HCT116 (cell line): ENCODE measurements around the gene LTC4S. TPM values are rescaled to one million over a fixed set of nuclear protein-coding genes. Genes with fewer than 3 reads are reported as not detected.

Experiments used
- ATAC-seq: fragments of 200-7000 bp; cut with Tn5 transposase; 2 replicates; pipeline ENCODE4 v1.9.1; 2020; ENCODE audit warnings: mild to moderate bottlenecking, moderate library complexity
- BruUV-seq: library from RNA; stranded (reverse); fragments of 400-500 nt; replicated peaks from 2 replicates; lab custom pipeline; 2021; lab: Mats Ljungman, UMichigan
- CTCF ChIA-PET: fragments of 300-600 bp; sonication (Branson Sonifier 250); formaldehyde crosslinking; loops from one replicate; lab custom pipeline; 2021; ENCODE audit warnings: antibody characterized with exemption; lab: Charles Lee
- POLR2A ChIA-PET: fragments of 300-600, 350-600 bp; sonication (Branson Sonifier 250); formaldehyde crosslinking; loops from one replicate; lab custom pipeline; 2021; ENCODE audit warnings: antibody characterized with exemption; lab: Charles Lee
- RAD21 ChIA-PET, 2 experiments: fragments of 300-600 bp; sonication (Branson Sonifier 250); formaldehyde crosslinking; loops; one replicate each; lab custom pipeline; 2023; ENCODE audit warnings: low total read pairs in 2 of 2; ENCODE audit not compliant: uncharacterized antibody in 2 of 2, unreplicated experiment in 2 of 2, low non-redundant PET in 1 of 2; lab: Charles Lee
- DNase-seq: peaks from one replicate; pipeline ENCODE4 v3.0.0-alpha.2; 2010; ENCODE audit warnings: low read depth, low spot score
- H2AFZ ChIP-seq: fragments of 200-600 bp; shearing (Covaris generic), sonication (generic); 2 replicates; pipeline ENCODE4 v1.6.1; 2017; ENCODE audit warnings: low read depth, mixed run types, mixed read lengths, antibody characterized with exemption, low read length; ENCODE audit not compliant: poor library complexity, severe bottlenecking
- H3K27ac ChIP-seq: 2 replicates; pipeline ENCODE4 v1.5.1; 2012; ENCODE audit warnings: low read depth, low read length
- H3K27me3 ChIP-seq: fragments of 200-600 bp; sonication (generic); 2 replicates; pipeline ENCODE4 v1.6.1; 2016; ENCODE audit warnings: mixed run types, low read length, mixed read lengths; ENCODE audit not compliant: insufficient read depth
- H3K36me3 ChIP-seq, 2 experiments: fragments of 200-500 bp in 1 of 2; fragments of 200-600 bp in 1 of 2; sonication (Bioruptor generic) in 1 of 2; sonication (generic) in 1 of 2; 2 replicates each; pipeline versions ENCODE4 v1.5.1 to v1.6.1; 2014 to 2016; ENCODE audit warnings: low read length in 2 of 2, inconsistent platforms in 1 of 2, mixed read lengths in 1 of 2, mixed run types in 1 of 2; ENCODE audit not compliant: insufficient read depth in 2 of 2, control insufficient read depth in 1 of 2
- H3K4me1 ChIP-seq, 2 experiments: fragments of 200-600 bp in 1 of 2; sonication (generic) in 1 of 2; 2 replicates each; pipeline versions ENCODE4 v1.5.1 to v1.6.1; 2012 to 2017; ENCODE audit warnings: low read length in 2 of 2, inconsistent platforms in 1 of 2, mild to moderate bottlenecking in 1 of 2, mixed read lengths in 1 of 2, mixed run types in 1 of 2, moderate library complexity in 1 of 2; ENCODE audit not compliant: insufficient read depth in 2 of 2, control insufficient read depth in 1 of 2
- H3K4me2 ChIP-seq: fragments of 200-600 bp; sonication (generic); 2 replicates; pipeline ENCODE4 v1.6.1; 2017; ENCODE audit warnings: mixed run types, low read length, mixed read lengths
- H3K4me3 ChIP-seq, 2 experiments: fragments of 200-600 bp in 1 of 2; sonication (generic) in 1 of 2; replicated peaks in 1 of 2; 2 replicates each; pipeline ENCODE4 v1.5.1; 2011 to 2016; ENCODE audit warnings: low read length in 2 of 2, control low read depth in 1 of 2, low read depth in 1 of 2, mild to moderate bottlenecking in 1 of 2, mixed read lengths in 1 of 2, mixed run types in 1 of 2
- H3K79me2 ChIP-seq: fragments of 200-600 bp; sonication (generic); 2 replicates; pipeline ENCODE4 v1.6.1; 2017; ENCODE audit warnings: mild to moderate bottlenecking, mixed run types, low read length, moderate library complexity, mixed read lengths; ENCODE audit not compliant: insufficient read depth
- H3K9ac ChIP-seq: fragments of 200-600 bp; sonication (generic); 2 replicates; pipeline ENCODE4 v1.6.1; 2016; ENCODE audit warnings: low read length, mixed read lengths
- H3K9me2 ChIP-seq: fragments of 200-600 bp; sonication (generic), shearing (Covaris generic); 2 replicates; pipeline ENCODE4 v1.6.1; 2017; ENCODE audit warnings: mixed run types, mild to moderate bottlenecking, moderate library complexity; ENCODE audit not compliant: insufficient read depth
- H3K9me3 ChIP-seq, 2 experiments: fragments of 200-500 bp in 1 of 2; fragments of 200-600 bp in 1 of 2; sonication (Bioruptor generic) in 1 of 2; sonication (generic) in 1 of 2; 2 replicates each; pipeline ENCODE4 v1.6.1; 2014 to 2017; ENCODE audit warnings: low read length in 2 of 2, mixed read lengths in 2 of 2, inconsistent platforms in 1 of 2, low read depth in 1 of 2, mild to moderate bottlenecking in 1 of 2, mixed run types in 1 of 2, moderate library complexity in 1 of 2; ENCODE audit not compliant: control insufficient read depth in 1 of 2, insufficient read depth in 1 of 2
- H4K20me1 ChIP-seq: fragments of 200-600 bp; sonication (generic), shearing (Covaris generic); 2 replicates; pipeline ENCODE4 v1.6.1; 2017; ENCODE audit warnings: mixed run types, mild to moderate bottlenecking, moderate library complexity; ENCODE audit not compliant: insufficient read depth
- CBX3 ChIP-seq: IDR thresholded peaks from 2 replicates; pipeline ENCODE4 v1.6.1; 2012; ENCODE audit warnings: low read depth
- EGR1 ChIP-seq: IDR thresholded peaks from 2 replicates; pipeline ENCODE4 v1.6.1; 2012; ENCODE audit warnings: low read depth
- ELF1 ChIP-seq: IDR thresholded peaks from 2 replicates; pipeline ENCODE4 v1.6.1; 2012; ENCODE audit warnings: low read depth, borderline replicate concordance
- EZH2 ChIP-seq: fragments of 200-600 bp; sonication (generic); IDR thresholded peaks from 2 replicates; pipeline ENCODE4 v1.6.1; 2017; ENCODE audit warnings: antibody characterized with exemption, mixed run types
- EZH2phosphoT487 ChIP-seq: fragments of 200-600 bp; IDR thresholded peaks from 2 replicates; pipeline ENCODE4 v1.6.1; 2018; ENCODE audit warnings: antibody characterized with exemption, borderline replicate concordance
- JUND ChIP-seq: IDR thresholded peaks from 2 replicates; pipeline ENCODE4 v1.6.1; 2012
- POLR2A ChIP-seq: IDR thresholded peaks from 2 replicates; pipeline ENCODE4 v1.7.0; 2011; ENCODE audit warnings: borderline replicate concordance; ENCODE audit not compliant: insufficient read depth, insufficient read length; ENCODE audit errors: extremely low read depth
- POLR2AphosphoS5 ChIP-seq: IDR thresholded peaks from 2 replicates; pipeline ENCODE4 v1.6.1; 2011; ENCODE audit warnings: mild to moderate bottlenecking, low read depth, low read length, moderate library complexity
- SP1 ChIP-seq: IDR thresholded peaks from 2 replicates; pipeline ENCODE4 v1.6.1; 2012; ENCODE audit warnings: low read depth
- SRF ChIP-seq: IDR thresholded peaks from 2 replicates; pipeline ENCODE4 v1.6.1; 2012; ENCODE audit warnings: low read depth
- TCF7L2 ChIP-seq: IDR thresholded peaks from 2 replicates; pipeline ENCODE4 v1.7.0; 2011; ENCODE audit warnings: borderline replicate concordance, inconsistent platforms; ENCODE audit not compliant: insufficient read depth, insufficient read length; ENCODE audit errors: extremely low read depth
- YY1 ChIP-seq: IDR thresholded peaks from 2 replicates; pipeline ENCODE4 v1.6.1; 2011; ENCODE audit warnings: low read length, low read depth, moderate library complexity, mild to moderate bottlenecking; ENCODE audit not compliant: insufficient replicate concordance; ENCODE audit errors: extremely low read depth
- ZFX ChIP-seq: fragments of 450-650 bp; IDR thresholded peaks from 2 replicates; pipeline ENCODE4 v1.6.1; 2017
- ZNF274 ChIP-seq: fragments of 200-500 bp; sonication (Bioruptor generic); IDR thresholded peaks from 2 replicates; pipeline ENCODE4 v1.6.1; 2014; ENCODE audit warnings: mild to moderate bottlenecking, low read depth, low read length, inconsistent platforms
- intact Hi-C: fragments of 100-400 bp; cut with micrococcal nuclease; formaldehyde crosslinking; loops from 2 replicates; pipeline ENCODE4 v1.10.0; 2022
- total RNA-seq: library from RNA; stranded (reverse); gene quantifications from one replicate; pipeline ENCODE4 v1.2.1, GENCODE V29; 2021; ENCODE audit not compliant: unreplicated experiment
- TF ChIP-seq, protein P1 (sequence below), 3 experiments: fragments of 200-600 bp in 1 of 3; sonication (generic) in 1 of 3; IDR thresholded peaks in 2 of 3; conservative IDR thresholded peaks in 1 of 3; 2 replicates each; pipeline ENCODE4 v1.5.1; 2012 to 2017; ENCODE audit warnings: low read depth in 2 of 3, low read length in 2 of 3, antibody characterized with exemption in 1 of 3, borderline replicate concordance in 1 of 3, control low read depth in 1 of 3, mild to moderate bottlenecking in 1 of 3, mixed read lengths in 1 of 3, mixed run types in 1 of 3, moderate library complexity in 1 of 3; ENCODE audit not compliant: insufficient read depth in 1 of 3
- TF ChIP-seq, protein P2 (sequence below): IDR thresholded peaks from 2 replicates; pipeline ENCODE4 v1.6.1; 2012
- TF ChIP-seq, protein P3 (sequence below): IDR thresholded peaks from 2 replicates; pipeline ENCODE4 v1.6.1; 2012
- TF ChIP-seq, protein P4 (sequence below): IDR thresholded peaks from 2 replicates; pipeline ENCODE4 v1.6.1; 2011; ENCODE audit warnings: mild to moderate bottlenecking, low read length, moderate library complexity; ENCODE audit not compliant: insufficient replicate concordance; ENCODE audit errors: extremely low read depth
- TF ChIP-seq, protein P5 (sequence below): IDR thresholded peaks from 2 replicates; pipeline ENCODE4 v1.6.1; 2012; ENCODE audit warnings: low read depth

LTC4S gene
- total RNA-seq, 1 experiment from 2014 or later: 5.0 TPM

DNA sequence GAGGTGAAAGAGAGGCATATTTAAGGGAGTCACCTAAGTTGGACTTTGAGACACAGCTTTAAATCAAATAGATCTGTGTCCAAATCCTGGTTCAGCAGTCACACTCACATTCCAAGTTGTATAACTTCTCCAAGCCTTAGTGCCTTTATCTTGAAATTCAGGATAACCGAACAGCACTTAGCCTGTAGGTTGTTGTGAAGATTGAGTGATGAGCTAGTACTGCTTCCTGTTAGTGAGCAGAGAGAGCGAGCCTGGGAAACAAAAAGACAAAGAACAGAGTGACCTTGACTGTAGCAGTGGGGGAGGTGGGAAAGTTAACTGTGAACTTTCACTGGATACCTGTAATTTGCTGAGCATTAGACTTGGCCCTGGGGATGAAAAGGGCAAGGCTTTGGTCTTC is 38.8 kb upstream of the LTC4S start:
- Histone ChIP-seq H2AFZ (no peak overlapping the region), H3K9ac (no peak overlapping the region), H3K27ac (no peak overlapping the region), H3K4me2 (no peak overlapping the region), H3K4me1 (peaks cover 0 to 12% of the 10 kb centered on the region in 2 experiments; a peak in 1 of 4 replicates), H3K4me3 (no peak overlapping the region), H3K9me2 (no peaks in the 10 kb centered on the region), H3K79me2 (peaks cover 78% of the 10 kb centered on the region), H3K9me3 (no peaks in the 10 kb centered on the region), H4K20me1 (peaks cover 7% of the 10 kb centered on the region; the same call in 1 of the 2 replicates), H3K36me3 (no peaks in the 10 kb centered on the region), H3K27me3 (no peaks in the 10 kb centered on the region)
- TF ChIP-seq EZH2phosphoT487 (no peak), POLR2A (no peak), SP1 (no peak), POLR2AphosphoS5 (no peak), SRF (no peak), YY1 (no peak), JUND (no peak), EGR1 (no peak), EZH2 (no peak), ZFX (no peak), CBX3 (no peak), ZNF274 (no peak), ELF1 (no peak), TCF7L2 (no peak)
- TF ChIP-seq, protein P1, sequence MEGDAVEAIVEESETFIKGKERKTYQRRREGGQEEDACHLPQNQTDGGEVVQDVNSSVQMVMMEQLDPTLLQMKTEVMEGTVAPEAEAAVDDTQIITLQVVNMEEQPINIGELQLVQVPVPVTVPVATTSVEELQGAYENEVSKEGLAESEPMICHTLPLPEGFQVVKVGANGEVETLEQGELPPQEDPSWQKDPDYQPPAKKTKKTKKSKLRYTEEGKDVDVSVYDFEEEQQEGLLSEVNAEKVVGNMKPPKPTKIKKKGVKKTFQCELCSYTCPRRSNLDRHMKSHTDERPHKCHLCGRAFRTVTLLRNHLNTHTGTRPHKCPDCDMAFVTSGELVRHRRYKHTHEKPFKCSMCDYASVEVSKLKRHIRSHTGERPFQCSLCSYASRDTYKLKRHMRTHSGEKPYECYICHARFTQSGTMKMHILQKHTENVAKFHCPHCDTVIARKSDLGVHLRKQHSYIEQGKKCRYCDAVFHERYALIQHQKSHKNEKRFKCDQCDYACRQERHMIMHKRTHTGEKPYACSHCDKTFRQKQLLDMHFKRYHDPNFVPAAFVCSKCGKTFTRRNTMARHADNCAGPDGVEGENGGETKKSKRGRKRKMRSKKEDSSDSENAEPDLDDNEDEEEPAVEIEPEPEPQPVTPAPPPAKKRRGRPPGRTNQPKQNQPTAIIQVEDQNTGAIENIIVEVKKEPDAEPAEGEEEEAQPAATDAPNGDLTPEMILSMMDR (IDR thresholded peaks at IDR 0.05 in 2 of 3, conservative IDR thresholded peaks at IDR 0.05 in 1 of 3; ENCODE audit: borderline replicate concordance in 1 of 3, insufficient read depth in 1 of 3, low read depth in 2 of 3, low read length in 2 of 3): no peak
- TF ChIP-seq, protein P2, sequence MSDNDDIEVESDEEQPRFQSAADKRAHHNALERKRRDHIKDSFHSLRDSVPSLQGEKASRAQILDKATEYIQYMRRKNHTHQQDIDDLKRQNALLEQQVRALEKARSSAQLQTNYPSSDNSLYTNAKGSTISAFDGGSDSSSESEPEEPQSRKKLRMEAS: no peak
- TF ChIP-seq, protein P3, sequence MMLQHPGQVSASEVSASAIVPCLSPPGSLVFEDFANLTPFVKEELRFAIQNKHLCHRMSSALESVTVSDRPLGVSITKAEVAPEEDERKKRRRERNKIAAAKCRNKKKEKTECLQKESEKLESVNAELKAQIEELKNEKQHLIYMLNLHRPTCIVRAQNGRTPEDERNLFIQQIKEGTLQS: no peak
- TF ChIP-seq, protein P4, sequence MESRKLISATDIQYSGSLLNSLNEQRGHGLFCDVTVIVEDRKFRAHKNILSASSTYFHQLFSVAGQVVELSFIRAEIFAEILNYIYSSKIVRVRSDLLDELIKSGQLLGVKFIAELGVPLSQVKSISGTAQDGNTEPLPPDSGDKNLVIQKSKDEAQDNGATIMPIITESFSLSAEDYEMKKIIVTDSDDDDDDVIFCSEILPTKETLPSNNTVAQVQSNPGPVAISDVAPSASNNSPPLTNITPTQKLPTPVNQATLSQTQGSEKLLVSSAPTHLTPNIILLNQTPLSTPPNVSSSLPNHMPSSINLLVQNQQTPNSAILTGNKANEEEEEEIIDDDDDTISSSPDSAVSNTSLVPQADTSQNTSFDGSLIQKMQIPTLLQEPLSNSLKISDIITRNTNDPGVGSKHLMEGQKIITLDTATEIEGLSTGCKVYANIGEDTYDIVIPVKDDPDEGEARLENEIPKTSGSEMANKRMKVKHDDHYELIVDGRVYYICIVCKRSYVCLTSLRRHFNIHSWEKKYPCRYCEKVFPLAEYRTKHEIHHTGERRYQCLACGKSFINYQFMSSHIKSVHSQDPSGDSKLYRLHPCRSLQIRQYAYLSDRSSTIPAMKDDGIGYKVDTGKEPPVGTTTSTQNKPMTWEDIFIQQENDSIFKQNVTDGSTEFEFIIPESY: no peak
- TF ChIP-seq, protein P5, sequence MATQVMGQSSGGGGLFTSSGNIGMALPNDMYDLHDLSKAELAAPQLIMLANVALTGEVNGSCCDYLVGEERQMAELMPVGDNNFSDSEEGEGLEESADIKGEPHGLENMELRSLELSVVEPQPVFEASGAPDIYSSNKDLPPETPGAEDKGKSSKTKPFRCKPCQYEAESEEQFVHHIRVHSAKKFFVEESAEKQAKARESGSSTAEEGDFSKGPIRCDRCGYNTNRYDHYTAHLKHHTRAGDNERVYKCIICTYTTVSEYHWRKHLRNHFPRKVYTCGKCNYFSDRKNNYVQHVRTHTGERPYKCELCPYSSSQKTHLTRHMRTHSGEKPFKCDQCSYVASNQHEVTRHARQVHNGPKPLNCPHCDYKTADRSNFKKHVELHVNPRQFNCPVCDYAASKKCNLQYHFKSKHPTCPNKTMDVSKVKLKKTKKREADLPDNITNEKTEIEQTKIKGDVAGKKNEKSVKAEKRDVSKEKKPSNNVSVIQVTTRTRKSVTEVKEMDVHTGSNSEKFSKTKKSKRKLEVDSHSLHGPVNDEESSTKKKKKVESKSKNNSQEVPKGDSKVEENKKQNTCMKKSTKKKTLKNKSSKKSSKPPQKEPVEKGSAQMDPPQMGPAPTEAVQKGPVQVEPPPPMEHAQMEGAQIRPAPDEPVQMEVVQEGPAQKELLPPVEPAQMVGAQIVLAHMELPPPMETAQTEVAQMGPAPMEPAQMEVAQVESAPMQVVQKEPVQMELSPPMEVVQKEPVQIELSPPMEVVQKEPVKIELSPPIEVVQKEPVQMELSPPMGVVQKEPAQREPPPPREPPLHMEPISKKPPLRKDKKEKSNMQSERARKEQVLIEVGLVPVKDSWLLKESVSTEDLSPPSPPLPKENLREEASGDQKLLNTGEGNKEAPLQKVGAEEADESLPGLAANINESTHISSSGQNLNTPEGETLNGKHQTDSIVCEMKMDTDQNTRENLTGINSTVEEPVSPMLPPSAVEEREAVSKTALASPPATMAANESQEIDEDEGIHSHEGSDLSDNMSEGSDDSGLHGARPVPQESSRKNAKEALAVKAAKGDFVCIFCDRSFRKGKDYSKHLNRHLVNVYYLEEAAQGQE: no peak
- DNase-seq (no peak), ATAC-seq (no peak)
- RAD21 ChIA-PET: no interaction called here
- no TSS peak for BruUV-seq
- intact Hi-C loops: no loop called here
- CTCF ChIA-PET: interaction anchor here (1.1 kb wide), 1 partner anchor 8 kb away, joined by 3 read pairs; no protein-coding TSS in a partner anchor
- POLR2A ChIA-PET: no interaction called here
